AG09319 (cell line): ENCODE results near the gene PDSS2.

ENCODE experiments used
- DNase-seq: peaks from one replicate; pipeline ENCODE4 v3.0.0-alpha.2; 2010; ENCODE audit warnings: low read depth; ENCODE audit errors: extremely low read depth
- CTCF ChIP-seq: IDR thresholded peaks from 2 replicates; pipeline ENCODE4 v1.5.1; 2011; ENCODE audit warnings: low read depth, mild to moderate bottlenecking, inconsistent platforms, low read length, moderate library complexity

The PDSS2 gene

GRCh38 chr6:107244742-107245480 is 214.5 kb downstream of the PDSS2 start:
- DNase-seq: no peak
- no peak for TF ChIP-seq CTCF

- DNase-seq: no peak
- no peak for TF ChIP-seq CTCF
Observed at GRCh38 chr6:107244082-107244741, 215.2 kb downstream of the PDSS2 start.

DNA sequence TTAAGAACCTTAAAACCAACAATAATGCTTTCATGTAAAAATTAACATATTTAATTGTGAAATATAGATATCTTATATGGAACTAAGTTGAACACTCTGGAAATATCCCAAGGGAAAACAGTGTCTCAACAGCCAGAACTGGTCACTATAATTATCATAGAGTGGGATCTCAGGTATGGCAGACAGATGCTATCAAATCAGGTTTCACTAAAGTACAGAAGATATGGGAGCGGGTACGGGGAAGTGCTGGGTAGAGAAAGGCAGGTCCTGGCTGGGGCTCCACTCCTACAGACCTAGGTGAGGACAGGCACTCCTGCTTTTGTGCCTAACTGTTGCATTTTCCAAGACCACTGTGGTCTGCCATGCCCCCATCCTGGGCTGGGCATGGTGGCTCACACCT is 215.9 kb downstream of the PDSS2 start:
- DNase-seq: no peak
- no peak for TF ChIP-seq CTCF

DNA sequence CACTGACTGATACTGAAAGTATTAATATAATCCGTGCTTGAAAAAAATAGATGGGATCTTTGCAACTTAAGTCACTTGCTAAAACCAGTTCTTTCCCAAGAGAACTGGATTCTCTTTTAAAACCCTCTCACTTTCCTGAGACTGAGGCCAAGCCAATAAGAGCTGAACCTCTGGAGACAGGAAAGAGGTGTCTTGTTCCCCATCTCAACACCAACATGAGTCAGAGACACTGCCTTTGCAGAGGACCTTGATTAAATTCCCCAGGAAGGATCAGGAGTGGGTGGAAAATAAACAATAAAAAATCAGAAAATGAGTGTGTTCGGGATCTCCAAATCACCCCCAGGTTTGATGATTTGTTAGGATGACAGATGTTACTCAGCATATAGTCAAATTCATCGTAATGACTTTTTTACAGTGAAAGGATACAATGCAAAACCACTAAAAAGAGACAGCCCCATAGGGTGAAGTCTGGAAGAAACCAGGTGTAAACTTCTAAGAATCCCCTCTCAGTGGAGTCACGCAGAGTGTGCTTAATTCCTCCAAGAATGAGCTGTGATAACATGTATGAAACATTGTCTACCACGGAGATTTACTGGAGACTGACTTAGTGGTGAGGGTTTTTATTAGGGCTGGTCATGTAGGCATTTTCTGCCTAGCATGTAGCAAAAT is 221.2 kb downstream of the PDSS2 start:
- TF ChIP-seq CTCF: no peak

DNA sequence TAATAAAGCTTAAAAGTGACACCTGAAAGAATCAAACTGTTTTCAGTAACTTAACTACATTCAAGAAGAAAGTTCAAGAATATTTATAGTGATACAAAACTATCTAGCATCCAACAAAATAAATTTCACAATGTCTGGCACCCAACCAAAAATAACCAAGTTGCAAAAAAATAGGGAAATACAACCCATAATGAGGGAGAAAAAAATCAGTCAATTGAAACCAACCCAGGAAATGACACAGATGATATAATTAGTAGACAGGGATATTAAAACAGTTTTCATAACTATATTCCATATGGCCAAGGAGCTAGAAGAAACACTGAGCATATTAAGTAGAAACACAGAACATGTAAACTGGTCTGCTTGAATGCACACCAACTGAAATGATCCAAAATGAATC is 223.9 kb downstream of the PDSS2 start:
- TF ChIP-seq CTCF: no peak
- no peak for DNase-seq

More for the DNA sequence above, 221.2 kb downstream of the PDSS2 start:
- no peak for DNase-seq

GRCh38 chr6:107235007-107235406 is 224.4 kb downstream of the PDSS2 start:
- TF ChIP-seq CTCF: no peak
- no peak for DNase-seq

GRCh38 chr6:107231243-107231642 is 228.1 kb downstream of the PDSS2 start:
- DNase-seq: no peak
- TF ChIP-seq CTCF: no peak
